ENCODE results near the gene TRIM50. TPM values are rescaled to one million over a fixed set of nuclear protein-coding genes. Genes with fewer than 3 reads are reported as not detected.
"Not testable (repeated sequence)": the region's sequence is repeated elsewhere in the genome, so short reads cannot be mapped to it uniquely, and the experiment has no call there.

Gene TRIM50
- total and polyA plus RNA-seq, 2 of the 4 experiments (the other 2 are of a cell fraction) = not detected

DNA sequence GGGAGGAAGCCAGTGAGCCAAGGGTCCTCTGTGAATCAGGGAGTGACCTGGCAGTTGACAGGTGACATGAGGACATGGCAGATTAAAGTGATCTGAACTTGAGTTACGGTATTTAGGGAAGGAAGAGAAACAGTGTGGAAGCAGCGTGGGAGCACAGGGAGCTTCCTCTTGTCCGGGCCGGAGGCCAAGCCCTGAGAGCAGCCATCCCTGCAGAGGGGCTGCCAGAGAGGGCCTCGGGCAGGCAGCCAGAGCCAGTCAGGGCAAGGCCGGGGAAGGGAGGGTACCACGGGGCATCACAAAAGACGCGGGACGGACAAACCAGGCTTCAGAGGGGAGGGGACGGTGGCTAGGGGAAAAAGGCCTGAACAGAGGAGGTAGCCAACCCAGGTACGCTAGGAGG, 28.1 kb downstream of the TRIM50 start:
- H2AFZ ChIP-seq (replicated peaks; ENCODE audit: low read length, poor library complexity); CTCF ChIA-PET; dilution Hi-C loops (cut with HindIII; ENCODE audit: low sequenced_read_pairs, unreplicated experiment): not testable (repeated sequence)

DNA sequence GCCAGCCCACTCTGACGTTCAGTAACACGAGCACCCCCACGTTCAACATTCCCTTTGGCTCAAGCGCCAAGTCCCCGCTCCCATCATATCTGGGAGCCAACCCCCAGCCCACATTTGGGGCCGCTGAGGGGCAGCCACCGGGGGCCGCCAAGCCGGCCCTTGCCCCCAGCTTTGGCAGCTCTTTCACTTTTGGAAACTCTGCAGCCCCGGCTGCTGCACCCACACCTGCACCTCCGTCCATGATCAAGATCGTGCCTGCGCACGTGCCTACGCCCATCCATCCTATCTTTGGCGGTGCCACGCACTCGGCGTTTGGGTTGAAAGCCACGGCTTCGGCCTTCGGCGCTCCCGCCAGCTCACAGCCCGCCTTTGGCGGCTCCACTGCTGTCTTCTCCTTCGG, 30.2 kb downstream of the TRIM50 start:
- H2BK120ac ChIP-seq (ENCODE audit: low read depth, low read length); POLR2A ChIA-PET (ENCODE audit: unreplicated experiment); BruUV-seq (replicated peaks); H3K36me3 ChIP-seq (ENCODE audit: control insufficient read depth, insufficient read depth, low read length); H2AFZ ChIP-seq (replicated peaks; ENCODE audit: low read length, poor library complexity); H3K4ac ChIP-seq (ENCODE audit: low read depth, low read length); dilution Hi-C loops (cut with HindIII; ENCODE audit: low sequenced_read_pairs, unreplicated experiment); H3K4me1 ChIP-seq (ENCODE audit: control insufficient read depth, insufficient read depth, low read length); H3K14ac ChIP-seq (replicated peaks; ENCODE audit: low read depth, low read length); H2BK15ac ChIP-seq (ENCODE audit: low read depth, low read length); H3K4me3 ChIP-seq (ENCODE audit: insufficient read depth, low read depth, low read length); H4K20me1 ChIP-seq (ENCODE audit: insufficient read depth, low read length); CTCF ChIA-PET; H2BK20ac ChIP-seq (ENCODE audit: low read depth, low read length); H4K5ac ChIP-seq (ENCODE audit: low read depth, low read length); DNase-seq; H2BK5ac ChIP-seq (ENCODE audit: low read depth, low read length, poor library complexity, severe bottlenecking); H3K4me2 ChIP-seq (ENCODE audit: low read depth, low read length); H3K9ac ChIP-seq (ENCODE audit: low read depth, low read length); H3K9me1 ChIP-seq (ENCODE audit: insufficient read depth, low read length); H3K79me1 ChIP-seq (ENCODE audit: low read depth in 1 of 2, low read length in 2 of 2); H3K9me3 ChIP-seq (ENCODE audit: control insufficient read depth, insufficient read depth, low read length); H3K27ac ChIP-seq (ENCODE audit: insufficient read depth, low read length); ATAC-seq (ENCODE audit: low read depth); H3K18ac ChIP-seq (ENCODE audit: low read depth, low read length); in situ Hi-C loops (cut with MboI; ENCODE audit: low sequenced_read_pairs); H3K27me3 ChIP-seq (ENCODE audit: control insufficient read depth, insufficient read depth, low read length); H4K91ac ChIP-seq (ENCODE audit: insufficient read depth, low read depth, low read length); H2AK5ac ChIP-seq (ENCODE audit: low read depth, low read length); H3K56ac ChIP-seq (ENCODE audit: extremely low read depth, insufficient read depth, low read length); H4K8ac ChIP-seq (ENCODE audit: low read depth in 2 of 2, low read length in 2 of 2); H2AK9ac ChIP-seq (replicated peaks; ENCODE audit: low read depth, low read length, poor library complexity); H3K23ac ChIP-seq (ENCODE audit: low read depth, low read length); intact Hi-C loops (cut with micrococcal nuclease): not testable (repeated sequence)
- no CpG with 5 or more reads among the region's 27 CpGs for WGBS, 2 experiments (ENCODE audit: extremely low coverage in 2 of 2, insufficient read length in 1 of 2)

More for the DNA sequence above, 28.1 kb downstream of the TRIM50 start:
- H4K20me1 ChIP-seq (ENCODE audit: insufficient read depth, low read length); H3K79me1 ChIP-seq (ENCODE audit: low read depth in 1 of 2, low read length in 2 of 2); DNase-seq; H4K5ac ChIP-seq (ENCODE audit: low read depth, low read length); H3K4me3 ChIP-seq (ENCODE audit: insufficient read depth, low read depth, low read length); H3K27me3 ChIP-seq (ENCODE audit: control insufficient read depth, insufficient read depth, low read length); intact Hi-C loops (cut with micrococcal nuclease); ATAC-seq (ENCODE audit: low read depth); POLR2A ChIA-PET (ENCODE audit: unreplicated experiment); in situ Hi-C loops (cut with MboI; ENCODE audit: low sequenced_read_pairs); H4K8ac ChIP-seq (ENCODE audit: low read depth in 2 of 2, low read length in 2 of 2); H2AK5ac ChIP-seq (ENCODE audit: low read depth, low read length); H2BK5ac ChIP-seq (ENCODE audit: low read depth, low read length, poor library complexity, severe bottlenecking); BruUV-seq (replicated peaks); H2BK20ac ChIP-seq (ENCODE audit: low read depth, low read length); H2BK15ac ChIP-seq (ENCODE audit: low read depth, low read length); H3K27ac ChIP-seq (ENCODE audit: insufficient read depth, low read length); H3K9ac ChIP-seq (ENCODE audit: low read depth, low read length); H3K4me1 ChIP-seq (ENCODE audit: control insufficient read depth, insufficient read depth, low read length); H3K9me3 ChIP-seq (ENCODE audit: control insufficient read depth, insufficient read depth, low read length); H4K91ac ChIP-seq (ENCODE audit: insufficient read depth, low read depth, low read length); H3K23ac ChIP-seq (ENCODE audit: low read depth, low read length); H2AK9ac ChIP-seq (replicated peaks; ENCODE audit: low read depth, low read length, poor library complexity); H3K14ac ChIP-seq (replicated peaks; ENCODE audit: low read depth, low read length); H2BK120ac ChIP-seq (ENCODE audit: low read depth, low read length); H3K56ac ChIP-seq (ENCODE audit: extremely low read depth, insufficient read depth, low read length); H3K4ac ChIP-seq (ENCODE audit: low read depth, low read length); H3K9me1 ChIP-seq (ENCODE audit: insufficient read depth, low read length); H3K4me2 ChIP-seq (ENCODE audit: low read depth, low read length); H3K18ac ChIP-seq (ENCODE audit: low read depth, low read length): not testable (repeated sequence)
- peaks cover 18% of the 10 kb centered on the region for H3K36me3 ChIP-seq (ENCODE audit: control insufficient read depth, insufficient read depth, low read length)
- WGBS, 2 experiments (ENCODE audit: extremely low coverage in 2 of 2, insufficient read length in 1 of 2) = no CpG with 5 or more reads among the region's 12 CpGs
